GM21717 (cell line): ENCODE data around the gene PIWIL1.

Source experiments
- ATAC-seq: cut with Tn5 transposase; IDR thresholded peaks from one replicate; pipeline ENCODE4 v1.9.1; 2021; ENCODE audit warnings: mild to moderate bottlenecking, moderate library complexity; ENCODE audit not compliant: unreplicated experiment

Gene PIWIL1

DNA sequence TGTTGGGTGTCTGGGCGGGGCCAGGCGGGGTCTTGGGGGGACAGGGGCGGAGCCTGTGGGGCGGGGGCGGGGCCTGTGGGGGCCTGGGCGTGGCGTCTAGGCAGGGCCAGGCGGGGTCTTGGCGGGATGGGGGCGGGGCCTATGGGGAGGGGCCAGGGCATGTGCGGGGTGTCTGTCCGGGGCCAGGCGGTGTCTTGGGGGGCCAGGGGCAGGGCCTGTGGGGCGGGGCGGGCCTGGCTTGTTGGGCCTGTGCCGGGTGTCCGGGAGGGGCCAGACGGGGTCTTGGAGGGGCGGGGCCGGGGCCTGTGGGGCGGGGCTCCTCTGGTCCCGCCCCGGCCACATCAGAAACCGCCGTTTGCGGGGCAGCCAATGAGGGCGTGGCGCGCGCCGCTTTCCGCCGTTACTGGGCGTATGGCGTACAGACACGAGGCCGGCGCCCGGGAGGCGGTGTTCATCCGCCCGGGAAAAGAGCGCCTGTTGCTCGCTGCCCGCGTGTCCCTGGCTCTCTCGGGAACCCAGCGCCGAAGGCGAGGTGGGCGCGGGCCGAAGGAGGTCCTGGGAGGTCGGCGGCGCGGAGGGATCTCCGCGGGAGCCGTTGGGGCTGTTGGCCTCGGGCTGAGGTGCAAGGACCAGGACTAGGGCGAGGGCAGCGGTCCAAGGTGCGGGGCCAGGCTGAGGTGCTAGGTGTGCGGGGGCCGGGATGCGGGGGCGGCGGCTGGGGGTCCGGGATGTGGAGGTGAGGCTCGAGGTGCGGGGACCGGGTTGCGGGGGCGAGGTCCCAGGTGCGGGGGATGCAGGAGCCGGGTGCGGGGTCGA lies at the start of gene PIWIL1:
Gene PIWIL1 (plus strand): TSS at position 400 of the 816 bp plus-strand sequence. CDS start 4,705 bp downstream, outside the sequence.
- no peak for ATAC-seq

DNA sequence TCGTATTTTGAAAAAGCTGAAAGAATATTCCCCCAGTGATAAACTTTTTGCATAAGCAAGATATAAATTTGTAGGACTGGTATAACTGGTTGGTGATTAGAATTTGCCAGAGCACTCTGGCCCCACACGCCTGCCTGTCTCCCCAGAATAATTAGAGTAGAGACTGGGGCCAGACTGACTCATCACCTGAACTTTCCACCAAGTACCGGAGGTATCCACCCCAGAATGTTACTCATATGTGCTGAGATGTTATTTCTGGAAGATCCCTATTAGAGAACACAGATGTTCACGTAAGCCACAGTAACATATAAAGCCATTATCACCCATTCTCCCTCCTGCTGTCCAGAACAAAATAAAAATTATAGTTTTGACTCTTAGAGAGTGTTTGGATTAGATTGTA lies 49.5 kb upstream of the PIWIL1 start:
- no peak for ATAC-seq

DNA sequence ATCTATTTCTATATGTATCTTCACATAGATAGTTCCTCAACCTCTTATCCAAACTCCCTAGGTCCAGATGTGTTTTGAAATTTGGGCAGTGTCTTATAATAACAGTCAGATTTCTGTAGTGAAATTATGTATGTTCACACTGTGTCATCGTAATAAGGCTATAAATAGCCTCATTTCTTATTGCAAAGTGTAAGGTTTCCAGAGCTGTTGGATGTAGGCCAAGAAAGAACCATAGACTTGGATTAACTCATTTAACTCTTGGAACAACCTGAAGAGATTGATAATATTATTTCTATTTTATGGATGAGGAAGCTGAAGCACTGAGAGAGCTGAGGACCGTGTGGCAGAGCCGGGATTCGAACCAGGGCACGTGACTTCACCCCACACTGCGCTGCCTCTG lies 49.0 kb upstream of the PIWIL1 start:
- ATAC-seq = no peak

DNA sequence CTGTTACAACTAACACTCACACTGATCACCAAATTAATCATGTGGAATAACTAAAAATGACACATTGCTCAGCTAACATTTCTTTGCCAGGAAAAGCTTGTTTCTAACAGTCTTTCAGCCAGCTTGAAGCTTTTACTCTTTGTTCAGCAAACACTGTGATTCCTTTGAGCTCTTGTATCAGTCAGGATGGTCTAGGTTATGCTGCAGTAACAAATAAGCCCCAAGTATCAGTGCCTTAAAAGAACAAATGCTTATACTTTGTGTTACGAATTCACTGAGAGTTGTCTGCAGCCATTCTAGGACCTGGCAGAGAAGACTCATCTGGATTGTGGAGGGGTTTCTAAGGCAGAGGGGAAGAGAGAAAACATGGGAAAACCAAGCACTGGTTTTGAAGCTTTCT lies 47.6 kb upstream of the PIWIL1 start:
- ATAC-seq = no peak

DNA sequence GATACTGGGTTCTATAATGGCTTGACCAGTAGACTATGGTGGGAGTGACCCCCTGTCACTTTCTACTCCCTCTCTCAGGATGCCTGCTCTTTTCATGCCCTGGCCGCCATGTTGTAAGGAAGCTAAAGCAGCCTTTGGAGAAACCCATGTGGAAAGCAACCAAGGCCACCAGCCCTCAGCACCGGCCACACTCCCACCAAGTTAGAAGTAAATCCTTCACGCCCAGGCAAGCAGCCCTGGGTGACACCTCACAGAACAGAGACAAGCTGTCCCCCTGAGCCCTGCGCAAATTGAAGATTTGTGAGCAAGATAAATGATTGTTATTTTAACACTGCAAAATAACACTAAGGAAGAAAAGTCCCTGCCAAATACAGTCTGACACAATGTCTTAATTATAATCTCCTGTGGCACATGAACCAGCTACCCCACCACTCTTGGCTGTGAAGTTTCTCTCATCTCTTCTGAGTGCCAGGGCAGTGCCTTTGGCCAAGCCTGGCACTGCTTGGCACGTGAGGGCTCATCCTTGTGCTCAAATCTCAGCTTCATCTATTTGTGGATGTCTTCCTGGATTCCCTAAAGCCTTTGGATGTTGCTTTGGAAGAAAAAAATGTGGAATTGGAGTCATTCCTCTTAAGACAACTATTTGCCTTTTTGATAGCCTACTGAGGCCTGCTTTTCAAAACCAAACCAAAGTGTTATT lies 39.2 kb upstream of the PIWIL1 start:
- no peak for ATAC-seq

DNA sequence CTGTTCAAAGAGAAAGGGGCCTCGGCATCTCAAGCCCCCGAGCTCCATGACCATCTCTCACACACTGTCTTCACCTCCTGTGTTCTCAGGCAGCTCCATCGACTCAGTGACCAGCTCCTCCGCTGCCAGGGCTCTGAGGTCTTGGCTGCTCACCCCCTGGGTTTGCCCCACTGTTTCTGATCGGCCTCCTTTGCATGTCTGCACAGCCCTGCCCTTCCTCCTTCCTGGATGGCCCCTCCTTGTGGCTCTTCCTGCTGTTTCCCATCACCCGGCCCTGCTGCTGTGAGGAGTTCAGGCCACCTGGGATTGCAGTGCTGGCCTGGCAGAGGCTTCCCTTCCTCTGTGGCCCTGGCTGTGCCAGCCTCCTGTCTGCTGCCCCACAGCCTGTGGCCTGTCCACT lies 38.1 kb upstream of the PIWIL1 start:
- ATAC-seq = no peak

DNA sequence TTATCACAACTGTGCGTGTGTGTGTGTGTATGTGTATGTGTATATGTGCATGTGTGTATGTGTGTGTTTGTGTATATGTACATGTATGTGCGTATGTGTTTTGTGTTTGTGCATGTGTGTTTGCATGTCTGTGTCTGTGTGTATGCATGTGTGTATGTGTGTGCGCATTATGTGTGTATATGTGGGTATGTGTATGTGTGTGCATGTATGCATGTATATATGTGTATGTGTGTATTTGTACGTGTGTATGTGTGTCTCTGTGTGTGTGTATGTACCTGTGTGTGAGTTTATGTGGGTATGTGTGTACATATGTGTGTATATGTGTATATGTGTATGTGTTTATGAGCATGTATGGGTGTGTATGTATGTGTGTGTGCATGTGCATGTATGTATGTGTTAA lies 37.6 kb upstream of the PIWIL1 start:
- ATAC-seq = no peak

DNA sequence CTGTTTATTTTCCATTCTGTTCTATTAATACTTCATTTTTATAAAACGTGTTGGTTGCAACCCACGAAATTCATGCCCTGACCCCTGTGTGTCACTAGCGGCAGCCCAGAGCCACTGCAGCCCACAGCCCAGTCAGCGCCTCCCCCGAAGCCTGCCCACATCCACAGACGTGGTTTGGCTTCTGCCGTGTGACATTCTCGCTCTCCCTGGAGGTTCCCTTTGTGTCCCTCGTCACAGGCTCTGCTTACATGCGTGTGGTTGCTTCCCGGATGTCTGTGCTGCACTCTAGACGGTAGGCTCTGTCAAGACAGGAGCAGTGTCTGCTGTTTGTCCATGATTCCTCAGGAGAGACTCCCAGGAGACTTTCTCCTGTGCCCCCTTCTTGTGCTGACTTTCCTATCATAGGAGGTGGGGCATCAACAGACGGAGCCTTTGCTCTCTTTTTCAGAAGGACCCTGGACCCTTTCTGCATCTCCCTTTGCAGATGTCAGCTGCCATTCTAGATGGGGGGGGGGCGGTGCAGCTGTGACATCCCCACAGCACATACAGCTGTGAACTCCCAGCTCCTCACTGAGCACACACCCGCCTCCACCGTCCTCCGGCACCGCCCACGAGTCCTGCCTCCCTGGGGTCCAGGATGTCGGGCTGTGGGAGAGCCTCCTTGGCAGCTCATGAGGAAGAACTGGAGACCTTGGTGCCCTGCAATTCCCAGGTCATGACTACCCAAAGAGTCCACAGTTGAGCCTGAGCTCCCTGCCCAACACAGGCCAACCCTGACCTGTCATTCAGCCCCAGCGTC lies 36.8 kb upstream of the PIWIL1 start:
- no peak for ATAC-seq

DNA sequence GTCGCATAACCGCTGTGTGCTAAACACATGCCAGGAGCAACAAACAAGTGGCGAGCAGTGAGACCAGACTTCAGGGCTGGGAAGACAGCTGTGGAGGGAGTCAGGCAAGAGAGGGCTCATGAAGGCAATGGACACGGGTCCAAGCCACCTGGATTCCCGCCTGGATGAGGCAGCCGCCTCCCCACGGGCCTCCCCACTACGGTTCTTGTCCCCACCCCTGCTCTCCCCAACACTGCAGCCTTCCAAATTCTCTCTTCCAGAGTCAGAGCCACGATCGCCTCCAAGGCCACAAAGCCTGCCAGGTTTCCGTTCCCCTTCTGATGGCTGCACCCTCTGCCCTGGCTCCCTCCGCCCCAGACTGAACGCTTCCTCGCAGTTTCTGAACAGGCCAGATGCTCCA lies 36.1 kb upstream of the PIWIL1 start:
- ATAC-seq = no peak

DNA sequence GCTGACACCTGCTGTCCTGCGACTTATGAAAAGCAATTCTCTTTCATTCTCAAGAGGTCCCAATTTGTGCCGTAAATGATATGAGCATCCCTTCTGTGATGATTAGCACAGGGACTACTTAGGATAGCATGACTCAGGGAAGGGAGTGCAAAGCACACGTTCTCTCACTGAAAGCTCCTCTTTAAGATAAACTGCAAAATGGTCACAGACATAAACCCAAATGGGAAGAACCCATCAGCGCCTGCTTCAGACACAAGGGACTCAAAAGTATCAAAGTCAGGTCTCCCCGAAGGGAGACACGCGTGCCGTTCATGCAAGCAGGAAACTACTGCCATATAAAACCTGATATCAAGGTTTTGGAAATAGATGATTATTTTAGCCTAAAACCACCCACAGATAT lies 33.9 kb upstream of the PIWIL1 start:
- no peak for ATAC-seq

DNA sequence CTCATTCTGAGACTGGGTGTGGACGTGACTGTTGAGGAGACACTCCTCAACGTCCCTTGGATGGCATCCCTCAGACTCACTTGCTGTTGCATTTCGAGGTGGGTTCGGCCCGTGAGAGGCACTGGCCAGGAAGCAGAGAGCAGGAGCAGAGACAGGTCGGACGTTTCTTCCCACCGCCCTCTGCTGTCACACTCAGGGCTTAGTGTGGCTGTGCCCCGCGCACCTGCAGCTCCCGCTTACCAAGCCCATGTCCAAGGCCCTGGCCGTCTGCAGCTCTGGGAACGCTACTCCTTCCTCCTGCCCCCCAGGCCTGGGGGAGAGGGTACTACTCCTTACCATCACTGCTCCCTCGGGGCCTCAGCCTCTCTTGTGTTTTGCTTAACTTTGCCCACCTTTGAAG lies 29.8 kb upstream of the PIWIL1 start:
- no peak for ATAC-seq

DNA sequence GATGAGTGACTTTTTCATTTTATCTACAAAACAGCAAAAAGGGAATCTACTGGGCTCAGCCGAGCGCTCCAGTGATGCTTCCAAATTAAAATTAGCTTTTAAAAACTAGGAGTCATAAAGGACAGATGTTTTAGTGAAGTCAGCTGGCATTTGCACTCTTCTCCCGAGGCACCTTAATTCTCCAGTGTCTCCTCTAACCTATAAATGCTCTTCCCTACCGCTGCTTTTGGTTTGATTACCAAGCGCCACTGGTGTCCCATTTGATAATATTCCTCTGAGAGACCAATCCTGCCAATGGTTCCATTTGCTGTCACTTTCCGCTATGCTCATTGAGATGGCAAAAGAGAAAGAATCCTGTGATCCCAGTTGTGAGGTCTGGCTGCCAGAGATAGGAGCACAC lies 29.3 kb upstream of the PIWIL1 start:
- ATAC-seq = no peak

DNA sequence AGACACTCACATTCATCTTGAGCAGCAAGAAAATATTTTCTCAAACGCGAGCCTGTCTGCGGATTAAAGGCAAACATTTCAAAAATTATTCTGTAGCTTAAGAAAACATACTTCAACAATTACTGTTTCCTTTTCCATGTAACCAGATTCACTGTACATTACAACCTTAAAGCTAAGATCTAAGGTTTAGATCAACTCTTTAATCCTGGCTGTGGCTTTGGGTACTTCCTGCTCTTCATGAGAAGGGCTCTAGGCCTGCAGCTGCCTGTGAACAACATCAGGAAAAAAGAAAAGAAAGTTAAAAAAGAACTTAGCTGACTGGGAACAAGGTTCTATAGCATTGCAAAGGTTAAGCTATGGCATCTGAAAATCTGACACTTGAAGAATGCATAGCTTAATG lies 21.4 kb upstream of the PIWIL1 start:
- ATAC-seq = no peak

DNA sequence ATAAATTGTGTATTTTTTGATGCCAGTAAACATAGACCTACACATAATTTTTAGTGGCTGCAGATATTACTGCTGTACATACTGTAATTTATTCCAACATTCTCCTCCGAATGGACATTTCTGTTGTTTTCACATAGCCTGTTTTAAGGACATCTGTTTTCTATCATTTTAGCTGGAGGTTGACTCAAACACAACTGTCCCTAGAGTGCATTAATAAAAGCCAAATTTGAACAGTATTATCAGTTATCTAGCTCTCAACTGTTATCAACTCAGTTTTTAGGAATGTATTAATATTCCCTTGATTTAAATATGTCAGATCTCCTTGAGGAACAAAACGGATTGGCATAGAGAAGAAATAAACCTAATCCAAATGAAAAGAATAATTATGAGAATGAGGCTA lies 17.2 kb upstream of the PIWIL1 start:
- no peak for ATAC-seq

DNA sequence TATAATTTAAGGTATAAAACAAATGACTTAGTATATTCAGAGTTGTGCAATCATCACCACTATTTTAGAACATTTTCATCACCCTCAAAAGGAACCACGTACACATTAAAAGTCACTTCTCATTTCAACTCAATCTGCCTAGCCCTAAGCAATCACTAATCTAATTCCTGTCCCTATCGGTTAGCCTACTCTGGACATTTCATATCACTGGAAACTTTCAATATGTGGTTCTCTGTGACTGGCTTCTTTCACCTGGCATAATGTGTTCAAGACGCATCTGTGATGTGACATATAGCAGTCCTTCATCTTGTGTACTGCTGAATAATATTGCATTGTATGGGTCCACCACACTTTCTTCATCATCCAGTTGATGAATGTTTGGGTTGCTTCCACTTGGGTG lies 15.4 kb upstream of the PIWIL1 start:
- ATAC-seq = no peak

DNA sequence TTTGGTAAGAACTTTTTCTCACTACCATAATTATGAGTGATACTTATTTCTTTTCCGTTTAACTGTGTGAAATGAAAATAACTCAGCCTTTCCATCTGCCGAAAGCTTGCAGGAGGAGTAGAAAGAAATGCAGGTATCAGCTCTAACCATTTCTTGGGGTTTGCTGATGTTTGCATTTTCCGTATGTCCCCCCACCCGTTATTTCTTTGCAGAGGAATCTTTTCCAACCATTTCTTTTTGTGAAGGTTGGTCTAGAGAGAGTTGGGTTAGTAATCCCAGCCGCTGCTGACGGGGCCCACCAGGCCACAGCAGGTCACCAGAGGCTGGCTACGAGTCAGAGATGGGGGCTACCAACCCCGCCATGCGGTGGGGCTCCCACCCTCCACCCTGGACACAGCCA lies 7.0 kb upstream of the PIWIL1 start:
- ATAC-seq = no peak

DNA sequence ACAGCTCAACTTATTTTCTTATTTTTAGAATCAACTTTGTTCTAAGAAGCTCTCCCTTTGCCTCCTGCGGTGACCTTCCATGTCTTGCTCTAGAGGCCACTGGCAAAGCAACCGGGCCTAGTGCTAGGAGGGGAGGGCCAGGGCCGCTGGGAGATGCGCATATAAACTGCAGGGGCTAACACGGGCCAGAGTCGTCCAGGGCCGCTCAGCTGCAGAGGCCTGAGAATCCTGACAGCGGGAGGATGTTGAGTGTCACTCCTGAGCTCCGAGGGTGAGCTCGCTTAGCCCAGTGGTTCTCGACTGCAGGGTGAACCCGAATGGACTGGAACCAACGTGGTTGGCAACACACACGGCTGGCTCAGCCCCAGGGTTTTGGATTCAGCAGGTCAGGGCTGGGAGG lies 6.5 kb upstream of the PIWIL1 start:
- no peak for ATAC-seq

DNA sequence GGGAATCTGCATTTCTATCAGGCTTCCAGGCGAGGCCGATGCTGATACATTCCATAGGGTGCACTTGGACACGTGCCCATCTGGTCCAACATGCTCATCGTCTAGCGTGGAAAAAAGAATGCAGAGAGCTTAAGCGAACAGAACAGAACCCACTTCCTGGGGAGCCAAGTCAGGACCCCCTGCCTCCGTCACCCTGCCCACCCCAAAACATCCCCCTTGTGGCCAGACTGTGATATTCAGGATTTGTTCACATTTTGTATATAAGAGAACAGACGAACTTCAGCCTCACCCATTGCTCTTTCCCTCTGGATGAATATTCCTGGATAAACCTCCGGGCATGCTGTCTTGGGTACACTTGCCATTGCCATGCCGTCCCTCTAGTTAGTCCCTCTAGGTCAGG lies 4.3 kb upstream of the PIWIL1 start:
- no peak for ATAC-seq

DNA sequence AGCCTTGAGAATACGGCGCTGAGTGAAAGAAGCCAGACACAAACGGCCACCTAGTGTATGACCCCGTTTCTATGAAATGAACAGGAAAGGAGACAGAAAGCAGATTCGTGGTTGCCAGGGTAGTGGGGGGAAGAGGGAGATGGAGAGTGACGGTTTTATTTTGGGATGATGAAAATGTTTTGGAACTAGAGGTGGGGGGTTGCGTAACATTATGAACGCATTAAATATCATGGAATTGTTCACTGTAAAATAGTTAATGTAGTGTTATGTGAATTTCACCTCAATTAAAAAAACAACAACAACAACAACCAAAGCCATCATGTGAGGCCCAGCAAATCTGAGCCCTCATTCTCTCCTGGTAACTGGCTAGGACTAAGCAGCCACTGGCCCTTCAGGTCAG lies 3.3 kb upstream of the PIWIL1 start:
- no peak for ATAC-seq

DNA sequence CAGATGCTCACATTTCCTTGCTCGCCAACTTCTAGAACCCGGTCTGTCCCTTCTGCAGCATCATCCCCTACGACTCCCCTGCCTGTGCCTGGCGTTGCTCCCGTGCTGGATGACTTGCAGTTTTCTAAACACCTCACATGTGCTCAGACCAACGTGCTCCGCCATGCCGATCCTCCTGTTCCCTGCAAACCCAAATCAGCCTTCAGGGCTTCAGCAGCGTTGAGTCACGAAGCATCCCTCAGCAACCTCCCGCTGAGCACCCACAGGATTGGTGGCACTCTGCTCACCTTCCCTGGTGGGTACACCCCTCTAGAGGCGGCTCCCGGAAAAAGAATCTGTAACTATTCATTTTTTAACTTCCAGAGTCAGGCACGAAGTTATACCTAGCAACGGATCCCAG lies 2.8 kb upstream of the PIWIL1 start:
- ATAC-seq = no peak

DNA sequence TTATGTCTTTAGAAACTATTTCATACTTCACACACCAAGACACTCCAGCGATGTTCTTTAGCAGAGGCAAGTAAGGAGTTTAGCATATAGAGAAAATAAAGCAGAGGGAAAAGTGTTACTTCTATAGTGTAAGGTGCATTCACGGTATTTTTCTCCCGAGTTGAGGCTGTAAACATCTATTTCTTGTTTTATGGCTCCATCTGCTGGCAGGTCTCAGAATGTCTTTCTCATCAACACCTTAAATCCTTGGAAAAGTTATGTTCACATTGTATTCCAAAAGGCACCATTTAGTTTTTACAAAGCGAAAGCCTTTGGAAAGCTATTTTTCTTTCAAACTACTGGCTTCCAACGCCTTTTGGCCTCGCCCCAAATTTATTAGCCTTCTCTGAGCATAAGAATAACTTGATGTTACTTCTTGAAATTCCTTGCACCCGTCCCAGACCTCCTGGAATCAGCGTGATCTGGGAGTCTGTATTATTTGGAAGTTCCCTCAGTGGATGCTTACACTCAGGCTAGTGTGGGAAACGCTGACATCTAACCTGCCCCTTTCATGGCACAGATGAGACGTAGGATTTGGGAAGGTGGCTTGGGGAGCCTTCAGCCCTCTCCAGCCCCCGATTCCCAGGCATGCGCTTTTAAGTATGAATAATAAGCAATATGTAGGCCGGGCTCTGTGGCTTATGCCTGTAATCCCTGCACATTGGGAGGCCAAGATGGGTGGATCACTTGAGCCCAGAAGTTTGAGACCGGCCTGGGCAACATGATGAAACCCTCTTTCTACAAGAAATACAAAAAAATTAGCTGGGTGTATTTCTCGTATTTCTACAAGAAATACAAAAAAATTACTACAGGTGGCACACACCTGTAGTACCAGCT lies 1.9 kb upstream of the PIWIL1 start:
- no peak for ATAC-seq
